ENCODE results near the gene PRCD.
"Not testable (repeated sequence)": the region's sequence is repeated elsewhere in the genome, so short reads cannot be mapped to it uniquely, and the experiment has no call there.

PRCD gene

GRCh38 chr17:76556765-76557367 lies 17.0 kb downstream of the PRCD start:
- no peak for TF ChIP-seq CTCF (conservative IDR thresholded peaks at IDR 0.05; ENCODE audit: low read depth, low read length)
- DNase-seq (ENCODE audit: low read depth) = peak; percentile 71
- H3K4me3 ChIP-seq (ENCODE audit: low read depth, low read length) = peak overlapping the region; percentile 89

- peak; percentile 63 for TF ChIP-seq CTCF (conservative IDR thresholded peaks at IDR 0.05; ENCODE audit: low read depth, low read length)
- DNase-seq (ENCODE audit: low read depth) = peak; percentile 97
- peak overlapping the region; percentile 89 for H3K4me3 ChIP-seq (ENCODE audit: low read depth, low read length)
Observed at GRCh38 chr17:76557368-76558197, 17.7 kb downstream of the PRCD start.

- H3K4me3 ChIP-seq (ENCODE audit: low read depth, low read length) = peak overlapping the region; percentile 89
- DNase-seq (ENCODE audit: low read depth) = peak; percentile 42
- peak; percentile 61 for TF ChIP-seq CTCF (conservative IDR thresholded peaks at IDR 0.05; ENCODE audit: low read depth, low read length)
Observed at GRCh38 chr17:76558198-76559095, 18.6 kb downstream of the PRCD start.

GRCh38 chr17:76559460-76559859 lies 19.6 kb downstream of the PRCD start:
- not testable (repeated sequence) for DNase-seq (ENCODE audit: low read depth); H3K4me3 ChIP-seq (ENCODE audit: low read depth, low read length)

DNA sequence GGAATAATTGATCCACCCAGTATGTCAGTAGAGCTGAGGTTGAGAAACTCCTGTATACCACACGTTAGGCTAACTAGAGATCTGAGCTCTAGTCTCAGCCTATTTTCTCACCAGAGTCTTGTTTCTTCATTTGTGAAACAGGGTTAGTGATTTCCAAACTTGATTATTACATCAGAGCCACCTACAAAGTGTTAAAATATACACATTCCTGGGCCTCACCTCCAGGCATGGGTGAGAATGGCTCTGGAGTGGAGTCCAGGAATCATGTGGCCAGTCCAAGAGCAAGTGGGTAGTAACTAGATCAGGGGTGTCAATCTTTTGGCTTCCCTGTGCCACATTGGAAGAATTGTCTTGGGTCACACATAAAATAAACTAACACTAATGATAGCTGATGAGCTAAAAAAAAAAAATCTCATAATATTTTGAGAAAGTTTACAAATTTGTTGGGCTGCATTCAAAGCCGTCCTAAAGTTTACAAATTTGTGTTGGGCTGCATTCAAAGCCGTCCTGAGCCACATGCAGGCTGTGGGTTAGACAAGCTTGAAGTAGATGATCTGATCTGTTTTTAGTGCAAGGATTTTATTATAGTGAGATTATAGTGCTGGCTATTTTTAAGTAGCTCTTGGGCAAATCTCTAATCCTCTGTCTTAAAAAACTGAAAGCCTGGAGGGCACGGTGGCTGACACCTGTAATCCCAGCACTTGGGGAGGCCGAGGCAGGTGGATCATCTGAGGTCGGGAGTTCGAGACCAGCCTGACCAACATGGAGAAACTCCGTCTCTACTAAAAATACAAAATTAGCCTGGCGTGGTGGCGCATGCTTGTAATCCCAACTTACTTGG lies 20.4 kb downstream of the PRCD start:
- TF ChIP-seq CTCF (conservative IDR thresholded peaks at IDR 0.05; ENCODE audit: low read depth, low read length) = no peak
- H3K4me3 ChIP-seq (ENCODE audit: low read depth, low read length) = no peak overlapping the region
- no peak for DNase-seq (ENCODE audit: low read depth)

GRCh38 chr17:76560877-76561221 lies 21.0 kb downstream of the PRCD start:
- no peak for TF ChIP-seq CTCF (conservative IDR thresholded peaks at IDR 0.05; ENCODE audit: low read depth, low read length)
- H3K4me3 ChIP-seq (ENCODE audit: low read depth, low read length) = no peak overlapping the region

More at GRCh38 chr17:76560877-76561221, 21.0 kb downstream of the PRCD start:
- no peak for DNase-seq (ENCODE audit: low read depth)

All from choroid plexus epithelial cell (primary cell).